Sciatic nerve (tissue), 2 donors: ENCODE data around the gene SIGLEC5. TPM values are rescaled to one million over a fixed set of nuclear protein-coding genes. Genes with fewer than 3 reads are reported as not detected.

Experiments used
- ATAC-seq: fragments of 200-7000 bp; cut with Tn5 transposase; one replicate; pipeline ENCODE4 v1.9.1; 2020; ENCODE audit warnings: mild to moderate bottlenecking, moderate library complexity
- DNase-seq: peaks from one replicate; pipeline ENCODE4 v3.0.0-alpha.2; 2020; ENCODE audit warnings: low spot score
- intact Hi-C: fragments of 100-400 bp; cut with DNase I; formaldehyde crosslinking; loops from one replicate; pipeline ENCODE4 v1.14.2; 2022
- total RNA-seq: library from RNA; stranded (reverse); fragmentation: NEBNext Ultra II Directional; extraction: Animal tissue kit (Norgen Biotek cat#: 25700); gene quantifications from one replicate; pipeline ENCODE4 v1.2.1, GENCODE V29; 2021
- donor health status: DM: no; HTN: no; CAD: no.
- donor health status: DM: no; HTN: no; CAD: no.

The SIGLEC5 gene
- total RNA-seq, 1 donor from 2014 or later: not detected

DNA sequence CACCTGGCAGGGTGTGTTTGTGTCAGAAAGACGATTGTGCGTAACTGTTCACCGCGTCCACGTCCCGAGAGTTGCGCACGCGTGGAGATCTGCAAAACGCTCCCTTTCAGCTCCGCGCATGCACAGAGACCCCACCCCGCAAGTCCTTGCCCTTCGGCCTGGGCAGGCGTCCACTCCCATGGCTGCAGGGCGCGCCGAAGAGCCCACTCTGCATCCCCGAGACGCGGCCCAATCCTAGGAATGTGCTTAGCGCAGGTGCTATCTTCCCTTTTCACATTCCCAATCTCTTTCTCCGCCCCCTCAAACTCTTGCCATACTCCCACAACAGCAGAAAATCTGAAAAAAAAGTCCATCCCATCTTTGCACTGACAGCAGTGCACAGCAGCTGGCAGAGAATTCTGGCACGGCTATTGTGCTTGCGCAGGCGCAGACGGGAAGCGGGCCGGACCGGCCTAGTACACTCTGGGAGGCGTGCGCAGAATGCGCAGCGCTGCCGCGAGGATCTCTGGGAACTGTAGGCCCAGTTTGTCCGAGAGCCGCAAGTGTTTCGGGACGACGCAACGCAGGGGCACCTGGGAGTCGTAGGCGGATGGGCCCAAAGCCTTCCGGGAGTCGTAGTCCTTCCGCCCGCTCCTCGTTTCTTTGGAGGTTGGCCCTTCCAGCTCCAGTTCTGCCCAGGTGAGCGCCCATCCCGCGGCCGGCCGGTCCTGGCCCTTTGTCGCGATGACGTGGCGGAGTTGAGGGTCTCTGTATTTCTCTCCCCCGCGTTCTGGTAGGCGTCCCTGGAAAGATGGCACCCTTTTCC lies 36.0 kb downstream of the SIGLEC5 start:
- peak; percentile 99 for DNase-seq
- peak; percentile 100 for ATAC-seq
- intact Hi-C loops: no loop called here

DNA sequence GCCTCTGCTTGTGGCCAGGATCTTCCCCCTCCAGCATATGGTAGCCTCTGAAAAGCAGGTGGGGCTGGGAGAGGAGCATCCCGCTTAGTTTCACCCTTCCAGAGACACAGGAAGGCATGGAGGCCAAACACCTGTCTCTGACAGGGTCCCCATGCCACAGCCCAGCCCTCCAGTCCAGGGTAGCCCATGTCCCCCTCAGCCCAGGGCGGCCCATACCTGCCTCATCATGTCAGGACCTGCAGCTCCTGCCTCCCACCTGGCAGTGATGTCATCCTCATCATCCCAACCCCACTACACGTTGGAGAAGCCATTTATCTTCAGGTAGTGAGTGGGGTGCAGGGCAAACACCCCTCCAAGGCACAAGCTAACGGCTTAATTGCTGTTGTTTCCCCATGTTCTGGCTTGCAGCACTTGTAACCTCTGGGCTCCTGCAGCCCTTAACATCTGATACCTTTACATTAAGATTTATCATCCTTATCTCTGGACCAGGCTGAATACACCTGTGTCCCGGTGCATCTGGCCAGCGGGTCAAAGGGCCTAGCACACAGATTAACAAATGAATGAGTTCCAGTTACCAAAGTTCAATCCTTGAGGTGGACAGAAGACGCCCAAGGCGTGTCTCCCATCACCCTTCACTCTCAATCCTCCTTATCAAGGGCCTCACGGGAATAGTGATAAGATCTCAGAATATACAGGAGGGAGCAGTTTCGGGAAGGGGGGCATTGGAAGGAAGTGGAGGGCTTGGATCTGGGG lies 36.9 kb downstream of the SIGLEC5 start:
- intact Hi-C loops: no loop called here
- DNase-seq: no peak
- ATAC-seq: no peak

DNA sequence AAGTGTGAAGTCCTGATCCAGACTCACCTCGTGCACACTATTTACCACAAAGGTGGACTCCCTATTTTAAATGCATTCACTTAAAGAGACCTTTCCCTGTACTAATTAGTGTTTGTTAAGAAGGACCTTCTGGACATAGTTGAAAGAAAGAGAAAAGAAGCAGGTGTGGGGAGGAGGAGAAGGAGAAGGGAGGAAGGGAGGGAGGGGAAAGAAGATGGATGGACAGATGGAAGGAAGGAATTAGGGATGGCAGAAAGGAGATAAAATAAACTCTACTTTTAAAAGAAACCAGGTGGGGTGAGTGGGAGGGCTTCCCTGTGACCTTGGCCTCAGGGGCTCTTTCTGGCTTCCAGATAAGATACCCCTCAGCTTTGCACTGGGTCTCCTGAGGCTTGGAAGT lies 37.7 kb downstream of the SIGLEC5 start:
- no peak for DNase-seq

DNA sequence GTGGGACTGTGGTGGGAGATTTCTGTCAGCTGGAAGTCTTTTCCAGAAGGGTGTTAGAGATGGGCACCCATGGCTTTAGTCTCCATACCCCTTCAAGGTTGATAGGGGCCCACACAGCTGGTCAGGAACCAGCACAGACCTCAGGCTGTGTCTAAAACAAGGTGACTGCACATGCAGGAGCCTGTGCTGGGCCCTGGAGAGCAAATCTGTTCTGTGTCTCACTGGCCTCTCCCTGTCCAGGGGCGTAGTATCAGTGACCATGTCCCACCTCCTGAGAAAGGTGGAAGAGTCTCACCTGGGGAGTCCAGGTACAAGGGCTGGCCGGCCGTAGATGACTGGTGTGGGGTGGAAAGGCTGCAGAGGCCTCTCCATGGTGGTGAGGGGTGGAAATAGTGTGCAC lies 39.8 kb downstream of the SIGLEC5 start:
- DNase-seq: no peak
- intact Hi-C loops: no loop called here
- no peak for ATAC-seq

More for the DNA sequence above, 37.7 kb downstream of the SIGLEC5 start:
- ATAC-seq: no peak
- intact Hi-C loops: no loop called here

- intact Hi-C loops: no loop called here
- ATAC-seq (no peak), DNase-seq (no peak)
Observed at GRCh38 chr19:51589511-51589910, 40.7 kb downstream of the SIGLEC5 start.

- no peak for ATAC-seq
- intact Hi-C loops: no loop called here
- no peak for DNase-seq
Observed at GRCh38 chr19:51587264-51588191, 42.7 kb downstream of the SIGLEC5 start.

DNA sequence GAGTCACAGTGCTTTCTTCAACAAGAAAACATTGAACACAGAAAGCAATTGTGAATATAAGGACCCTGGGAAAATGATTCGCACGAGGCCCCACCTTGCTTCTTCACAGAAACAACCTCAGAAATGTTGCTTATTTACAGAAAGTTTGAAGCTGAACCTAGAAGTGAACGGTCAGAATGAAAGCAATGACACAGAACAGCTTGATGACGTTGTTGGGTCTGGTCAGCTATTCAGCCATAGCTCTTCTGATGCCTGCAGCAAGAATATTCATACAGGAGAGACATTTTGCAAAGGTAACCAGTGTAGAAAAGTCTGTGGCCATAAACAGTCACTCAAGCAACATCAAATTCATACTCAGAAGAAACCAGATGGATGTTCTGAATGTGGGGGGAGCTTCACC lies 43.4 kb downstream of the SIGLEC5 start:
- no peak for DNase-seq
- intact Hi-C loops: no loop called here
- ATAC-seq: no peak

- intact Hi-C loops: no loop called here
- no peak for ATAC-seq
- no peak for DNase-seq
Observed at GRCh38 chr19:51586103-51586728, 44.0 kb downstream of the SIGLEC5 start.

- ATAC-seq: no peak
- no peak for DNase-seq
- intact Hi-C loops: no loop called here
Observed at GRCh38 chr19:51576850-51577249, 53.4 kb downstream of the SIGLEC5 start.

GRCh38 chr19:51573331-51573730 lies 56.9 kb downstream of the SIGLEC5 start:
- intact Hi-C loops: no loop called here
- no peak for DNase-seq
- ATAC-seq: no peak

DNA sequence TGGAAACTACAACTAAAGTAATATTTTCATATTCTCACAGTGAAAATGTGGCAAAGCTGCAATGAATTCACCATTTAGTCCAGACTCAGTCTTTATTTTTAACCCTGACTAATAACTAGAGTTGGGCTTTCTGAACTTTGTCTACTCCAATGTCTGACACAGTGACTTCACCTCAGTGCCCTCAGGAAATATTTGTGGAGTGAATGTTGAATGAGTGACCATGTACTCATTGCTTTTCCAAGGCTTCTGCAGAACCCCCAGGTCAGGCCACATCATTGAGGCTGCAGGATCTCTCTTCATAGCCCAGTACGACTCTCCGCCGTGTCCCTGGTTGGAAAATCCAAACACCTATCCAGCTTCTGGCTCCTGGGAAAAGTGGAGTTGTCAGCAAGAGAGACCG lies 57.3 kb downstream of the SIGLEC5 start:
- intact Hi-C loops: no loop called here
- ATAC-seq: no peak
- DNase-seq: no peak

GRCh38 chr19:51572410-51572809 lies 57.8 kb downstream of the SIGLEC5 start:
- intact Hi-C loops: no loop called here

DNA sequence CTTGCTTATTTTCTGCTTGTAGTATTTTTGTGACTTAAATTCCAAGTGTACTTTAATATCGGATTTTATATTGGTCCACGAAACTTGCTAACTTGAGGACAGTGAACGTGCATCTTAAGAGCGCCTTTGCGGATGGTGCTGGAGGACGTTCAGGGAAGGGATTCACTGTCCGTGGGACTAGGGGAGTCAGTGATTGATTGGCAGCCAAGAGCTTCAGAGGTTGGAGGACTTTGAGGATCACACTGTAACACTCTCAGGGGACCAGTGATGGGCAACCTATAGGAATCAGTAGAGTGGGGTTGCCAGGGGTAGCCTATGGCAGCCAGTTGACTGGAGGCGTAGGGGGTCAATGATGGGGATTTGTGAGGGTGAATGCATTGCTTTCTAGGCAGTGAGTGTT lies 58.6 kb downstream of the SIGLEC5 start:
- peak; percentile 8 for ATAC-seq
- intact Hi-C loops: no loop called here
- DNase-seq: no peak

More at GRCh38 chr19:51572410-51572809, 57.8 kb downstream of the SIGLEC5 start:
- no peak for ATAC-seq
- DNase-seq: no peak

DNA sequence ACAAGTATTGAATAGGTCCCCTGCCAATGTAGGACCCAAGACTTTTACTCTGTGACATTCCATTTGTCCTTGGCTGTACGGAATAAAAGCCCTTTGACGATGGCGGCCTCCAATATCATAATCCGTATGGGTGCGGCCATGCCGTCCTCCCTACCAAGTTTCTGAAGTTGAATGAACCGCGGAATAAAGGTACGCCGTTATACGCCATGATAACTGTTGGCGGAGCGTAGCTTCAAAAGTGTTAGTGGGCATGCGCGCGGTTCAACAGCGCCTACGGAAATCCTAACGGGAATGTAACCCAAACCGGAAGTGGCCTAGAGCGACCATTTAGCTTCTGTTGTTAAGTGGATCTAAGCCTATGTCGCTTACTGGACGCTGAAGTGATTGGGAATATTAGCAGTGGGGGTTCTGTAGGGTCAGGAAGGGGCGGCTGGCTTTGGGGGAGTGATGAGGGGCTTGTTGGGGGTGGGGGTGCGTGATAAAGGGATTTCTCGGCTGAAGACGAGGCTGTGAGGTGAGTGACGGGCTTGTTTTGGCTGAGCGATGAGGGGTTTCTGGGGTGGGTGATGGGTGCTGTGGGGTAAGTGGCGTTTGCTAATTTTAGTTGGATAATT lies 59.1 kb downstream of the SIGLEC5 start, which contains the start of gene ZNF175:
ZNF175 (plus strand) TSS at position 322 of the 614 bp plus-strand sequence. CDS start 2,047 bp downstream, outside the sequence.
- ATAC-seq: peak; percentile 100
- DNase-seq: peak; percentile 94
- intact Hi-C loops: no loop called here

GRCh38 chr19:51568456-51568855 lies 61.7 kb downstream of the SIGLEC5 start:
- ATAC-seq: no peak
- no peak for DNase-seq
- intact Hi-C loops: no loop called here

GRCh38 chr19:51567583-51567982 lies 62.6 kb downstream of the SIGLEC5 start:
- intact Hi-C loops: no loop called here
- DNase-seq (no peak), ATAC-seq (no peak)

DNA sequence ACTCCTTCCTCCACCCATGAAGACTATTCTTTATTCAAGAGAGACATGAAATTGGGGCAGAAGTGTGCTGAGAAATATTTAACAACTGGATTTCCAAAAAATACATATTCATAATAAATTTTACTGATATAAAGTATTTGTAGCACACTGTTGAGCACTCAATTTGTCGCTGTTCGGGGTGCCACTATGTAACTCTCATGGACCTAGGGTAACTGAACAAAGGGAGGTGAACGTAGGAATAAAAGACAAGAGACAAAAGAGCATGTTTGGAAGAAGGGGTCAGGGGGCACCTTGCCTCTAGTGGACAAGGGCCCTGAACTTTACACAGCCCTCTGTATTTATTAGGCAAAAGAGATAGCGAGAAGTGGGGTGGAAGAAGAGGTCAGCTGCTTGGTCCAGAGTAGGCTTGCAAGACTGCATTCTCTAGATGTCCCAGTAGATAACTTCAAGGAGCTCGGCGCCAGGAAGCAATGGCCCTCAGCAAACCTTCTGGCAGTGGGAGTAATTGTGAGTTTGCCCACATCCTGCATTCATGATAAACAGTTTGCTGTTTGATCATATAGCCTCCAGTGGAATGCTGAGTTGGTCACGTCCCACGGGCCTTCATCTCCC lies 63.6 kb downstream of the SIGLEC5 start:
- DNase-seq (no peak), ATAC-seq (no peak)
- intact Hi-C loops: no loop called here

GRCh38 chr19:51565583-51565982 lies 64.6 kb downstream of the SIGLEC5 start:
- DNase-seq (no peak), ATAC-seq (no peak)
- intact Hi-C loops: no loop called here
